ENCODE data around the gene WWOX.

DNA sequence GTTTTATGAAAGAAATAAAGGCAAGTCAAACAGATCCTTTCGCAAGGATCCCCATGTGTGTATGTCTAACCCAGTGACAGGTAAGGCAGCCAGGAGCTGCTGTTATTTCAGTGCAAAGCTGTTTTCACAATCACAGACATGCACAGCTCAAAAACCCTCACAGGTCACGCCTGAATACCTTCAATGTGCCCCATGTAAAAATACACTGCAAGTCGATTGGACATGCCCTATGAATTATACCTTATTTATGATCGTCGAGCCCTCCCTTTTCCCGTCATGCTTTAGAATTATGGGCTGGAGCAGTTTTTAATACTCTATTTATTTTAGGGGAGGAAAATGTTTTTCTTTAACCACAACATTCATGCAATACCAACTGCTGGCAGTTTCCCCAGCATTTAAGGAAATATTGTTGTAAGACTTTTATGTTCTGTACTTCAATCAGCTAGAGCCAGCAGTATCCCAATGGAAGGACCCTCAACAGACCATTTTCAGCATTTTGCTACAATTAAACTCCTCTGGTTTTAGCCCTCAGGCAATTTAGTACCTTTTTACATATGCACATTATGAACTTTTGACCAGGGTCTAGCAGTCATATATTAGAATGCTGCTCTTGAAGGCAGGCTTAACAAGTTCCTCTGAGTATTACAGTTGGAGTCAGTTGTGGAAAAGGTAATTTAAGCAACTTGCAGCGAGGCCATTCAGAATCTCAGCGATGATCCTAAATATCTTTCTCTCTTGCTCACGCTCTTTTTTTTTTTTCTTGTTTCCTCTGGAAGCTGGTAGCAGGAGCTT lies 362.2 kb downstream of the WWOX start:
- no peak for TF ChIP-seq POLR2A (IDR thresholded peaks at IDR 0.05)
- TF ChIP-seq POLR2AphosphoS5 (IDR thresholded peaks at IDR 0.05): no peak
- TF ChIP-seq, protein P1, sequence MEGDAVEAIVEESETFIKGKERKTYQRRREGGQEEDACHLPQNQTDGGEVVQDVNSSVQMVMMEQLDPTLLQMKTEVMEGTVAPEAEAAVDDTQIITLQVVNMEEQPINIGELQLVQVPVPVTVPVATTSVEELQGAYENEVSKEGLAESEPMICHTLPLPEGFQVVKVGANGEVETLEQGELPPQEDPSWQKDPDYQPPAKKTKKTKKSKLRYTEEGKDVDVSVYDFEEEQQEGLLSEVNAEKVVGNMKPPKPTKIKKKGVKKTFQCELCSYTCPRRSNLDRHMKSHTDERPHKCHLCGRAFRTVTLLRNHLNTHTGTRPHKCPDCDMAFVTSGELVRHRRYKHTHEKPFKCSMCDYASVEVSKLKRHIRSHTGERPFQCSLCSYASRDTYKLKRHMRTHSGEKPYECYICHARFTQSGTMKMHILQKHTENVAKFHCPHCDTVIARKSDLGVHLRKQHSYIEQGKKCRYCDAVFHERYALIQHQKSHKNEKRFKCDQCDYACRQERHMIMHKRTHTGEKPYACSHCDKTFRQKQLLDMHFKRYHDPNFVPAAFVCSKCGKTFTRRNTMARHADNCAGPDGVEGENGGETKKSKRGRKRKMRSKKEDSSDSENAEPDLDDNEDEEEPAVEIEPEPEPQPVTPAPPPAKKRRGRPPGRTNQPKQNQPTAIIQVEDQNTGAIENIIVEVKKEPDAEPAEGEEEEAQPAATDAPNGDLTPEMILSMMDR (IDR thresholded peaks at IDR 0.05): no peak

Data from gastroesophageal sphincter (tissue), 3 donors.